B cell (primary cell): ENCODE measurements around the gene GNA15. TPM values are rescaled to one million over a fixed set of nuclear protein-coding genes. Genes with fewer than 3 reads are reported as not detected.
"Not testable (repeated sequence)": the region's sequence is repeated elsewhere in the genome, so short reads cannot be mapped to it uniquely, and the experiment has no call there.

Source experiments
- ATAC-seq: fragments of 200-7000 bp; cut with Tn5 transposase; one replicate; pipeline ENCODE4 v1.10.0; 2021; ENCODE audit warnings: low read depth, mild to moderate bottlenecking, moderate number of reproducible peaks, moderate library complexity
- CTCF ChIA-PET: fragments of 350-600 bp; sonication (Branson Sonifier 250); formaldehyde crosslinking; loops from one replicate; lab custom pipeline; 2021; ENCODE audit warnings: antibody characterized with exemption, inconsistent platforms; lab: Charles Lee
- POLR2A ChIA-PET: fragments of 350-600 bp; sonication (Branson Sonifier 250); formaldehyde crosslinking; loops from one replicate; lab custom pipeline; 2021; ENCODE audit warnings: antibody characterized with exemption; lab: Charles Lee
- DNase-seq: peaks from one replicate; pipeline ENCODE4 v3.0.0; 2013
- H2AFZ ChIP-seq: 2 replicates; pipeline ENCODE4 v1.6.1; 2012; ENCODE audit warnings: mild to moderate bottlenecking, low read depth, low read length; ENCODE audit not compliant: insufficient read depth, poor library complexity, severe bottlenecking
- H3K27ac ChIP-seq, 2 donors: 1 replicate in 1 of 2; 2 replicates in 1 of 2; pipeline ENCODE4 v1.5.1; 2012 to 2013; ENCODE audit warnings: low read length in 2 of 2, mild to moderate bottlenecking in 2 of 2, moderate library complexity in 1 of 2
- H3K27me3 ChIP-seq, 4 experiments: fragments of 200-600 bp in 1 of 4; sonication (generic) in 1 of 4; replicated peaks in 1 of 4; 1 replicate in 2 of 4; 2 replicates in 2 of 4; pipeline versions ENCODE4 v1.6.1 to v1.7.0; 2013 to 2016; ENCODE audit warnings: low read length in 3 of 4, mild to moderate bottlenecking in 2 of 4, mixed read lengths in 1 of 4, moderate library complexity in 1 of 4; ENCODE audit not compliant: insufficient read depth in 4 of 4, control insufficient read depth in 3 of 4; ENCODE audit errors: control extremely low read depth in 1 of 4
- H3K36me3 ChIP-seq, 2 experiments: replicated peaks in 1 of 2; 1 replicate in 1 of 2; 2 replicates in 1 of 2; pipeline versions ENCODE4 v1.6.1 to v1.7.1; 2013; ENCODE audit warnings: low read length in 1 of 2; ENCODE audit not compliant: insufficient read depth in 2 of 2, control insufficient read depth in 1 of 2; ENCODE audit errors: control extremely low read depth in 1 of 2, extremely low read depth in 1 of 2
- H3K4me1 ChIP-seq, 2 donors: fragments of 200-600 bp in 1 of 2; sonication (generic) in 1 of 2; 1 replicate in 1 of 2; 2 replicates in 1 of 2; pipeline versions ENCODE4 v1.5.1 to v1.6.1; 2013 to 2017; ENCODE audit warnings: low read length in 2 of 2; ENCODE audit not compliant: control insufficient read depth in 2 of 2, insufficient read depth in 2 of 2
- H3K4me2 ChIP-seq: replicated peaks from 2 replicates; pipeline ENCODE3; 2012; ENCODE audit warnings: mild to moderate bottlenecking, low read depth, low read length; ENCODE audit not compliant: poor library complexity, severe bottlenecking
- H3K4me3 ChIP-seq, 5 experiments: fragments of 200-600 bp in 1 of 5; sonication (generic) in 1 of 5; 1 replicate in 3 of 5; 2 replicates in 2 of 5; pipeline versions ENCODE4 v1.5.1 to v1.7.0; 2011 to 2016; ENCODE audit warnings: low read length in 4 of 5, mild to moderate bottlenecking in 4 of 5, low read depth in 2 of 5, control low read depth in 1 of 5, moderate library complexity in 1 of 5; ENCODE audit not compliant: insufficient read depth in 1 of 5; ENCODE audit errors: control extremely low read depth in 1 of 5, extremely low read depth in 1 of 5
- H3K79me2 ChIP-seq: fragments of 200-600 bp; sonication (generic); one replicate; pipeline ENCODE4 v1.6.0; 2016; ENCODE audit warnings: low read length; ENCODE audit not compliant: control insufficient read depth, insufficient read depth
- H3K9ac ChIP-seq: fragments of 200-600 bp; sonication (generic); 2 replicates; pipeline ENCODE4 v1.6.1; 2017; ENCODE audit warnings: mild to moderate bottlenecking, low read length, moderate library complexity
- H3K9me3 ChIP-seq, 3 donors: one replicate each; pipeline versions ENCODE4 v1.6.1 to v1.7.1; 2013; ENCODE audit warnings: low read length in 2 of 3; ENCODE audit not compliant: control insufficient read depth in 2 of 3, insufficient read depth in 1 of 3; ENCODE audit errors: control extremely low read depth in 1 of 3
- H4K20me1 ChIP-seq: 2 replicates; pipeline ENCODE4 v1.6.0; 2012; ENCODE audit warnings: mild to moderate bottlenecking, low read length; ENCODE audit not compliant: insufficient read depth, control insufficient read depth, poor library complexity, severe bottlenecking
- H3K27ac Mint-ChIP-seq: one replicate; pipeline ENCODE4 v1.8.0; 2021; ENCODE audit warnings: mixed read lengths
- H3K27me3 Mint-ChIP-seq: one replicate; pipeline ENCODE4 v1.8.0; 2021; ENCODE audit warnings: mixed read lengths
- H3K4me1 Mint-ChIP-seq: one replicate; pipeline ENCODE4 v1.8.0; 2021; ENCODE audit warnings: mixed read lengths
- H3K4me3 Mint-ChIP-seq: one replicate; pipeline ENCODE4 v1.8.0; 2021; ENCODE audit warnings: mixed read lengths
- H3K9me3 Mint-ChIP-seq: one replicate; pipeline ENCODE4 v1.8.0; 2022; ENCODE audit warnings: mixed read lengths; ENCODE audit not compliant: insufficient read depth
- CTCF ChIP-seq: fragments of 200-600 bp; IDR thresholded peaks from one replicate; pipeline ENCODE4 v1.8.0; 2022; ENCODE audit warnings: antibody characterized with exemption, mild to moderate bottlenecking
- EZH2 ChIP-seq: IDR thresholded peaks from 2 replicates; pipeline ENCODE4 v1.6.1; 2012; ENCODE audit warnings: borderline replicate concordance, low read depth, mild to moderate bottlenecking, moderate library complexity, low read length; ENCODE audit not compliant: insufficient read depth, poor library complexity, severe bottlenecking
- WGBS: methylation state at CpG from one replicate; pipeline ENCODE4 v1.1.5; 2013; ENCODE audit warnings: missing lambda C conversion rate; ENCODE audit not compliant: insufficient coverage; 5-methylcytosine and 5-hydroxymethylcytosine counted together
- intact Hi-C: fragments of 100-400 bp; cut with micrococcal nuclease; formaldehyde crosslinking; loops from one replicate; pipeline ENCODE4 v1.10.0; 2022
- polyA plus RNA-seq: library from polyadenylated mRNA; depleted of rRNA; stranded (reverse); fragments of >200 nt; gene quantifications from 2 replicates; pipeline ENCODE4 v1.2.3, GENCODE V29; 2012
- total RNA-seq, 2 donors: library from RNA; stranded (reverse); fragments of 120-200 nt in 1 of 2; gene quantifications; 1 replicate in 1 of 2; 2 replicates in 1 of 2; pipeline versions ENCODE4 v1.2.3 to v1.2.4, GENCODE V29; 2013 to 2022

The GNA15 gene
- total and polyA plus RNA-seq, 2 donors (not counting 1 experiment from before 2014, with no cell fraction given) = 0.37 to 0.52 TPM

GRCh38 chr19:3201911-3202310 is 66.1 kb downstream of the GNA15 start:
- Histone ChIP-seq H3K27ac (no peak overlapping the region), H4K20me1 (no peaks in the 10 kb centered on the region), H2AFZ (no peak overlapping the region), H3K9ac (no peak overlapping the region), H3K79me2 (no peaks in the 10 kb centered on the region), H3K4me1 (no peaks in the 10 kb centered on the region), H3K4me2 (no peak overlapping the region), H3K9me3 (no peaks in the 10 kb centered on the region), H3K27me3 (no peaks in the 10 kb centered on the region), H3K36me3 (peaks cover 0 to 44% of the 10 kb centered on the region in 2 experiments), H3K4me3 (no peak overlapping the region)
- WGBS = 96% methylated on average over 10 of the region's 14 CpGs
- no peak for TF ChIP-seq CTCF
- TF ChIP-seq EZH2 = no peak
- CTCF ChIA-PET = no interaction called here
- DNase-seq (no peak), ATAC-seq (no peak)
- Mint-ChIP-seq H3K4me1 (no peaks in the 10 kb centered on the region), H3K27ac (no peak overlapping the region), H3K4me3 (no peak overlapping the region), H3K9me3 (no peaks in the 10 kb centered on the region), H3K27me3 (no peaks in the 10 kb centered on the region)
- POLR2A ChIA-PET = no interaction called here
- intact Hi-C loops = no loop called here

- CTCF ChIA-PET = no interaction called here
- H3K27ac Mint-ChIP-seq = no peak overlapping the region
- no peaks in the 10 kb centered on the region for H4K20me1 ChIP-seq
- no peaks in the 10 kb centered on the region for H3K4me1 Mint-ChIP-seq
- no peaks in the 10 kb centered on the region for H3K27me3 ChIP-seq
- intact Hi-C loops = no loop called here
- no peaks in the 10 kb centered on the region for H3K9me3 Mint-ChIP-seq
- H3K36me3 ChIP-seq = peaks cover 0 to 46% of the 10 kb centered on the region in 2 experiments
- DNase-seq (no peak), ATAC-seq (no peak)
- no peak for TF ChIP-seq CTCF
- TF ChIP-seq EZH2 = no peak
- no peaks in the 10 kb centered on the region for H3K27me3 Mint-ChIP-seq
- no peak overlapping the region for H3K27ac ChIP-seq
- H3K9me3 ChIP-seq = no peaks in the 10 kb centered on the region
- no peak overlapping the region for H3K9ac ChIP-seq
- POLR2A ChIA-PET = no interaction called here
- H3K79me2 ChIP-seq = no peaks in the 10 kb centered on the region
- H3K4me2 ChIP-seq = no peak overlapping the region
- no peak overlapping the region for H2AFZ ChIP-seq
- no peaks in the 10 kb centered on the region for H3K4me1 ChIP-seq
- H3K4me3 ChIP-seq = no peak overlapping the region
- WGBS = 90% methylated on average over 12 of the region's 12 CpGs
- no peak overlapping the region for H3K4me3 Mint-ChIP-seq
Measured at GRCh38 chr19:3202346-3202745, 66.5 kb downstream of the GNA15 start.

- H3K9me3 ChIP-seq, DNase-seq, H3K9ac ChIP-seq, H3K4me3 ChIP-seq, H3K27me3 Mint-ChIP-seq, POLR2A ChIA-PET, H3K4me3 Mint-ChIP-seq, H3K27me3 ChIP-seq, H3K4me2 ChIP-seq, intact Hi-C loops, H2AFZ ChIP-seq, H4K20me1 ChIP-seq, H3K79me2 ChIP-seq, H3K27ac ChIP-seq, H3K4me1 ChIP-seq, CTCF ChIA-PET, ATAC-seq, H3K4me1 Mint-ChIP-seq, H3K27ac Mint-ChIP-seq, H3K9me3 Mint-ChIP-seq: not testable (repeated sequence)
- peaks cover 0 to 51% of the 10 kb centered on the region in 2 experiments for H3K36me3 ChIP-seq
- 97% methylated on average over 5 of the region's 7 CpGs for WGBS
Measured at GRCh38 chr19:3202895-3203294, 67.1 kb downstream of the GNA15 start.
